CD14-positive monocyte (primary cell): ENCODE results near the gene ACTRT2. TPM values are rescaled to one million over a fixed set of nuclear protein-coding genes. Genes with fewer than 3 reads are reported as not detected.

ENCODE experiments used
- DNase-seq, 3 donors: peaks; one replicate each; pipeline ENCODE4 v3.0.0-alpha.2; 2011 to 2022
- H2AFZ ChIP-seq: 2 replicates; pipeline ENCODE4 v1.6.0; 2012; ENCODE audit warnings: mild to moderate bottlenecking, low read depth, low read length, inconsistent platforms; ENCODE audit not compliant: insufficient read depth, poor library complexity, severe bottlenecking
- H3K27ac ChIP-seq, 2 donors: 1 replicate in 1 of 2; 2 replicates in 1 of 2; pipeline ENCODE4 v1.5.1; 2012 to 2013; ENCODE audit warnings: low read length in 2 of 2, control low read depth in 1 of 2, inconsistent platforms in 1 of 2, low read depth in 1 of 2, mild to moderate bottlenecking in 1 of 2
- H3K27me3 ChIP-seq, 2 donors: one replicate each; pipeline versions ENCODE4 v1.6.0 to v1.6.1; 2011 to 2013; ENCODE audit warnings: low read length in 2 of 2; ENCODE audit not compliant: control insufficient read depth in 2 of 2, insufficient read depth in 2 of 2
- H3K36me3 ChIP-seq, 2 donors: replicated peaks in 1 of 2; 1 replicate in 1 of 2; 2 replicates in 1 of 2; pipeline versions ENCODE4 v1.5.1 to v1.6.1; 2012 to 2013; ENCODE audit warnings: low read length in 2 of 2, control low read depth in 1 of 2, inconsistent platforms in 1 of 2, mild to moderate bottlenecking in 1 of 2; ENCODE audit not compliant: insufficient read depth in 2 of 2, control insufficient read depth in 1 of 2
- H3K4me1 ChIP-seq, 2 donors: 1 replicate in 1 of 2; 2 replicates in 1 of 2; pipeline versions ENCODE4 v1.5.1 to v1.6.1; 2012 to 2013; ENCODE audit warnings: low read length in 2 of 2, control low read depth in 1 of 2, inconsistent platforms in 1 of 2, mild to moderate bottlenecking in 1 of 2, moderate library complexity in 1 of 2; ENCODE audit not compliant: insufficient read depth in 2 of 2, control insufficient read depth in 1 of 2
- H3K4me2 ChIP-seq: replicated peaks from 2 replicates; pipeline ENCODE3; 2012; ENCODE audit warnings: low read length, moderate library complexity, mild to moderate bottlenecking; ENCODE audit not compliant: poor library complexity, severe bottlenecking; ENCODE audit errors: extremely low read depth
- H3K4me3 ChIP-seq, 3 experiments: fragments of 200-600 bp in 1 of 3; sonication (generic) in 1 of 3; replicated peaks in 1 of 3; 1 replicate in 2 of 3; 2 replicates in 1 of 3; pipeline ENCODE4 v1.5.1; 2011 to 2013; ENCODE audit warnings: low read length in 3 of 3, mild to moderate bottlenecking in 3 of 3, control low read depth in 2 of 3, low read depth in 2 of 3, inconsistent platforms in 1 of 3, moderate library complexity in 1 of 3
- H3K79me2 ChIP-seq: 2 replicates; pipeline ENCODE4 v1.6.0; 2012; ENCODE audit warnings: mild to moderate bottlenecking, control low read depth, inconsistent platforms, low read length, moderate library complexity; ENCODE audit not compliant: insufficient read depth
- H3K9ac ChIP-seq: 2 replicates; pipeline ENCODE4 v1.6.0; 2017; ENCODE audit warnings: low read length, mild to moderate bottlenecking; ENCODE audit not compliant: insufficient read depth, poor library complexity, severe bottlenecking
- H3K9me3 ChIP-seq, 2 donors: replicated peaks in 1 of 2; 1 replicate in 1 of 2; 2 replicates in 1 of 2; pipeline versions ENCODE4 v1.5.1 to v1.6.1; 2012 to 2013; ENCODE audit warnings: low read length in 2 of 2, control low read depth in 1 of 2; ENCODE audit not compliant: control insufficient read depth in 1 of 2, insufficient read depth in 1 of 2
- H4K20me1 ChIP-seq: 2 replicates; pipeline ENCODE4 v1.6.0; 2012; ENCODE audit warnings: mild to moderate bottlenecking, low read length, control low read depth, moderate library complexity; ENCODE audit not compliant: insufficient read depth
- H3K27ac Mint-ChIP-seq, 7 donors: one replicate each; pipeline ENCODE4 v1.8.0; 2020; ENCODE audit warnings: mild to moderate bottlenecking in 7 of 7, mixed read lengths in 7 of 7, moderate library complexity in 6 of 7, inconsistent platforms in 2 of 7
- H3K27me3 Mint-ChIP-seq, 3 donors: one replicate each; pipeline ENCODE4 v1.8.0; 2021 to 2022; ENCODE audit warnings: low read depth in 3 of 3, mild to moderate bottlenecking in 3 of 3, mixed read lengths in 3 of 3, moderate library complexity in 3 of 3, inconsistent platforms in 1 of 3
- H3K36me3 Mint-ChIP-seq, 2 donors: one replicate each; pipeline ENCODE4 v1.8.0; 2020; ENCODE audit warnings: mixed read lengths in 2 of 2, inconsistent platforms in 1 of 2, mild to moderate bottlenecking in 1 of 2
- H3K4me1 Mint-ChIP-seq: one replicate; pipeline ENCODE4 v1.8.0; 2020; ENCODE audit warnings: mild to moderate bottlenecking, mixed read lengths
- H3K4me3 Mint-ChIP-seq, 2 donors: one replicate each; pipeline ENCODE4 v1.8.0; 2020; ENCODE audit warnings: mild to moderate bottlenecking in 2 of 2, mixed read lengths in 2 of 2, moderate library complexity in 1 of 2
- H3K9me3 Mint-ChIP-seq, 7 donors: one replicate each; pipeline ENCODE4 v1.8.0; 2020 to 2022; ENCODE audit warnings: mixed read lengths in 7 of 7, mild to moderate bottlenecking in 6 of 7, moderate library complexity in 6 of 7, inconsistent platforms in 2 of 7
- CTCF ChIP-seq: fragments of 200-600 bp; IDR thresholded peaks from one replicate; pipeline ENCODE4 v1.8.0; 2022; ENCODE audit warnings: antibody characterized with exemption, mild to moderate bottlenecking
- WGBS: methylation state at CpG from one replicate; pipeline ENCODE4 v1.1.5; 2013; ENCODE audit warnings: missing lambda C conversion rate; ENCODE audit not compliant: insufficient coverage; 5-methylcytosine and 5-hydroxymethylcytosine counted together
- intact Hi-C, 2 donors: fragments of 100-400 bp; cut with micrococcal nuclease; formaldehyde crosslinking; loops; one replicate each; pipeline versions ENCODE4 v1.15.0 to v1.15.1; 2023
- polyA plus RNA-seq, 3 donors: library from polyadenylated mRNA; depleted of rRNA in 1 of 3; unstranded in 2 of 3; stranded (reverse) in 1 of 3; fragments of 300-500 nt in 2 of 3; fragments of >200 nt in 1 of 3; fragmentation: Illumina TruSeq in 2 of 3; gene quantifications; 1 replicate in 2 of 3; 2 replicates in 1 of 3; pipeline ENCODE4 v1.2.3, GENCODE V29; 2012 to 2021

Gene ACTRT2
- polyA plus RNA-seq, 3 donors: not detected

DNA sequence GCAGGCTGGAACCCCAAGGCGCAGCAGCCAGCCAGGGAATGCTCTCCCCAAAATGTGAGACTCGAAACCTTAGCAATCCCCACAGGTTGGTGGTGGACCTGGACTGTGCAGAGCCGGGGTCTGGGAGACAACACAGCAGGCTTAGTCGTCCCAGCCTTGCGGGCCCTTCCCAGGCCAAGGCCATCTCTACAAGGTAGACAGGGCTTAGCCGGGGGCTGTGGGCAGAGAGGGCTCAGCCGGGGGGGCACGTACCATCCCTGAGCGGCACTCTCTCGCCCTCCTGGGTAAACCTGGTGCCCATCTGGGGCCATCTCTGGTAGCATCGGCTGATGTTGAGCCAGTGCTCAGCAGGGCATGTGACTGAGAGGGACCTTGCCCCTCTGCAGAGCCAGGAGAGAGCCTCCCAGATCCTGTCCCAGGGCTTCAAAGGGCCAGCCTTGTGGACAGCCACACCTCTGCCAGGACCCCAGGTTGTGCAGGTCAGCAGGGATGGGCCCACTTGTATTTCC lies 2.2 kb upstream of the ACTRT2 start:
- intact Hi-C loops: no loop called here
- Mint-ChIP-seq H3K4me1 (no peaks in the 10 kb centered on the region), H3K27me3 (peaks cover 0 to 6% (median 1%) of the 10 kb centered on the region in 3 donors), H3K4me3 (no peak overlapping the region), H3K9me3 (peaks cover 0 to 2% (median 0%) of the 10 kb centered on the region in 7 donors), H3K36me3 (no peaks in the 10 kb centered on the region), H3K27ac (no peak overlapping the region)
- no peak for TF ChIP-seq CTCF
- Histone ChIP-seq H4K20me1 (no peaks in the 10 kb centered on the region), H3K4me1 (no peaks in the 10 kb centered on the region), H2AFZ (no peak overlapping the region), H3K79me2 (no peaks in the 10 kb centered on the region), H3K27me3 (no peaks in the 10 kb centered on the region), H3K27ac (no peak overlapping the region), H3K9me3 (no peaks in the 10 kb centered on the region), H3K4me3 (no peak overlapping the region), H3K36me3 (no peaks in the 10 kb centered on the region), H3K9ac (no peak overlapping the region), H3K4me2 (no peak overlapping the region)
- 88% methylated on average over 11 of the region's 11 CpGs for WGBS
- no peak for DNase-seq

GRCh38 chr1:3019516-3020051 lies 1.7 kb upstream of the ACTRT2 start:
- H3K27me3 ChIP-seq: no peaks in the 10 kb centered on the region
- no peaks in the 10 kb centered on the region for H3K9me3 ChIP-seq
- intact Hi-C loops: no loop called here
- TF ChIP-seq CTCF: no peak
- H4K20me1 ChIP-seq: no peaks in the 10 kb centered on the region
- no peaks in the 10 kb centered on the region for H3K4me1 ChIP-seq
- Mint-ChIP-seq H3K27me3 (peaks cover 0 to 6% (median 0%) of the 10 kb centered on the region in 3 donors), H3K4me1 (no peaks in the 10 kb centered on the region), H3K4me3 (no peak overlapping the region), H3K36me3 (no peaks in the 10 kb centered on the region), H3K27ac (no peak overlapping the region), H3K9me3 (peaks cover 0 to 2% (median 0%) of the 10 kb centered on the region in 7 donors)
- DNase-seq: no peak
- H3K27ac ChIP-seq: no peak overlapping the region
- H3K79me2 ChIP-seq: no peaks in the 10 kb centered on the region
- WGBS: 94% methylated on average over 24 of the region's 24 CpGs
- no peaks in the 10 kb centered on the region for H3K36me3 ChIP-seq
- H2AFZ ChIP-seq: no peak overlapping the region
- no peak overlapping the region for H3K4me3 ChIP-seq
- no peak overlapping the region for H3K9ac ChIP-seq
- H3K4me2 ChIP-seq: no peak overlapping the region
